WTC11 (cell line): ENCODE measurements around the gene MYH11. TPM values are rescaled to one million over a fixed set of nuclear protein-coding genes. Genes with fewer than 3 reads are reported as not detected.

ENCODE experiments used
- ATAC-seq: fragments of 200-7000 bp; cut with Tn5 transposase; 2 replicates; pipeline ENCODE4 v1.10.0; 2021; ENCODE audit warnings: mild to moderate bottlenecking, moderate library complexity
- CTCF ChIA-PET: fragments of 300-600 bp; sonication (Branson Sonifier 250); formaldehyde crosslinking; loops from one replicate; lab custom pipeline; 2021; ENCODE audit warnings: antibody characterized with exemption; lab: Charles Lee
- POLR2A ChIA-PET: fragments of 350-600 bp; sonication (Branson Sonifier 250); formaldehyde crosslinking; loops from one replicate; lab custom pipeline; 2021; ENCODE audit warnings: antibody characterized with exemption; lab: Charles Lee
- DNase-seq: peaks from one replicate; pipeline ENCODE4 v3.0.0; 2021; ENCODE audit warnings: low spot score
- H3K27ac Mint-ChIP-seq: 2 replicates; pipeline ENCODE4 v1.8.0; 2021; ENCODE audit warnings: mixed read lengths
- H3K27me3 Mint-ChIP-seq: 2 replicates; pipeline ENCODE4 v1.8.0; 2021; ENCODE audit warnings: low read depth, mild to moderate bottlenecking, moderate library complexity, mixed read lengths
- H3K36me3 Mint-ChIP-seq: 2 replicates; pipeline ENCODE4 v1.8.0; 2021; ENCODE audit warnings: mixed read lengths
- H3K4me1 Mint-ChIP-seq: 2 replicates; pipeline ENCODE4 v1.8.0; 2022; ENCODE audit warnings: mixed read lengths
- H3K4me3 Mint-ChIP-seq: 2 replicates; pipeline ENCODE4 v1.8.0; 2021; ENCODE audit warnings: mild to moderate bottlenecking, moderate library complexity, mixed read lengths
- H3K9me3 Mint-ChIP-seq: 2 replicates; pipeline ENCODE4 v1.8.0; 2021; ENCODE audit warnings: mixed read lengths
- ATF2 ChIP-seq: sonication (generic); formaldehyde crosslinking; IDR thresholded peaks from 2 replicates; pipeline ENCODE4 v1.8.1; 2022; ENCODE audit warnings: low read depth, missing genetic modification reagents, borderline replicate concordance
- E2F1 ChIP-seq: sonication (generic); formaldehyde crosslinking; IDR thresholded peaks from 2 replicates; pipeline ENCODE4 v1.8.0; 2022; ENCODE audit warnings: mild to moderate bottlenecking, missing genetic modification reagents
- GABPB1 ChIP-seq: sonication (generic); formaldehyde crosslinking; IDR thresholded peaks from 2 replicates; pipeline ENCODE4 v1.8.1; 2023; ENCODE audit warnings: mild to moderate bottlenecking, missing genetic modification reagents
- HMGXB4 ChIP-seq: sonication (generic); formaldehyde crosslinking; IDR thresholded peaks from 2 replicates; pipeline ENCODE4 v1.8.1; 2023; ENCODE audit warnings: mild to moderate bottlenecking, moderate library complexity, missing genetic modification reagents
- NFATC4 ChIP-seq: fragments of 250-450 bp; sonication (Bioruptor Pico); IDR thresholded peaks from 2 replicates; pipeline ENCODE4 v1.9.0; 2021; ENCODE audit warnings: mild to moderate bottlenecking
- NFYB ChIP-seq: sonication (generic); formaldehyde crosslinking; conservative IDR thresholded peaks from 2 replicates; pipeline ENCODE4 v1.8.0; 2022; ENCODE audit warnings: low read depth, missing genetic modification reagents
- SP1 ChIP-seq: sonication (generic); formaldehyde crosslinking; conservative IDR thresholded peaks from 2 replicates; pipeline ENCODE4 v1.8.1; 2022; ENCODE audit warnings: missing genetic modification reagents
- ZMAT4 ChIP-seq: fragments of 250-450 bp; sonication (Bioruptor Pico); IDR thresholded peaks from 2 replicates; pipeline ENCODE4 v1.9.0; 2021; ENCODE audit warnings: mild to moderate bottlenecking
- ZNF317 ChIP-seq: sonication (generic); formaldehyde crosslinking; IDR thresholded peaks from 2 replicates; pipeline ENCODE4 v1.8.1; 2023; ENCODE audit warnings: low read depth, mild to moderate bottlenecking, moderate library complexity, missing genetic modification reagents, borderline replicate concordance
- ZNF423 ChIP-seq: fragments of 250-450 bp; sonication (Bioruptor Pico); IDR thresholded peaks from 2 replicates; pipeline ENCODE4 v2.1.2; 2022; ENCODE audit warnings: mild to moderate bottlenecking, moderate library complexity
- total RNA-seq: library from RNA; stranded (reverse); gene quantifications from 3 replicates; pipeline ENCODE4 v1.2.3, GENCODE V29; 2021
- TF ChIP-seq, protein P1 (sequence below): fragments of 200-600 bp; IDR thresholded peaks from 2 replicates; pipeline ENCODE4 v1.8.0; 2022; ENCODE audit warnings: antibody characterized with exemption
- TF ChIP-seq, protein P2 (sequence below): sonication (generic); formaldehyde crosslinking; IDR thresholded peaks from 2 replicates; pipeline ENCODE4 v1.8.0; 2022; ENCODE audit warnings: missing genetic modification reagents
- TF ChIP-seq, protein P3 (sequence below): sonication (generic); formaldehyde crosslinking; IDR thresholded peaks from 2 replicates; pipeline ENCODE4 v1.8.0; 2022; ENCODE audit warnings: mild to moderate bottlenecking, missing genetic modification reagents
- TF ChIP-seq, protein P4 (sequence below): sonication (generic); formaldehyde crosslinking; IDR thresholded peaks from 2 replicates; pipeline ENCODE4 v1.8.0; 2022; ENCODE audit warnings: mild to moderate bottlenecking, missing genetic modification reagents

MYH11 gene
- total RNA-seq, 1 experiment from 2014 or later = 0.74 TPM

GRCh38 chr16:15705064-15705565, 151.7 kb downstream of the MYH11 start:
- no peak overlapping the region for H3K4me3 Mint-ChIP-seq
- no peak for TF ChIP-seq ZNF317 (CRISPR knock-in tag)
- TF ChIP-seq SP1 = no peak
- TF ChIP-seq, all 79 proteins: peak for 0
- peaks cover 9% of the 10 kb centered on the region; the same call in 1 of the 2 replicates for H3K36me3 Mint-ChIP-seq
- no peaks in the 10 kb centered on the region for H3K9me3 Mint-ChIP-seq
- no peak overlapping the region for H3K27ac Mint-ChIP-seq
- H3K27me3 Mint-ChIP-seq = no peaks in the 10 kb centered on the region
- ATAC-seq (no peak), DNase-seq (no peak)
- no peaks in the 10 kb centered on the region for H3K4me1 Mint-ChIP-seq
- POLR2A ChIA-PET = no interaction called here
- CTCF ChIA-PET = interaction anchor here (1.0 to 1.5 kb wide), 3 partner anchors 9 to 23 kb away, joined by 4 to 5 read pairs (median 4); no protein-coding TSS in a partner anchor

DNA sequence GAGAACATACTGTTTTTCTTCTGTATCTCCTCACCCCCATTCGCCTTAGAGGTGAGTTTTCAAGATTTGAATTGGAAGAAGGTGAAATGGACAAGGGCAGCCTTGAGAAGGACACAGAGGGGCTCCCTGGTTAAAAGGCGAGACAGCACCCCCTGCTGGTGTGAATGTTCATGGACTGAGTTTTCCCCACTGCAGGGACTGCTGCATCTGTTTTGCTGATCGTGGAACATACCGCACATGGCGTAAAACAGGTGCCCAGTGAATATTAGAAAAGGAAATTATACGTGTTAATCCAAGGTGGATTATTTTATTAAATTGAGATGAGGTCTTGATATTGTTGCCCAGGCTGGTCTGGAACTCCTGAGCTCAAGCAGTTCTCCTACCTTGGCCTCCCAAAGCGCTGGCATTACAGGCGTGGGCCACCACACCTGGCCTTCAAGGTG, 152.3 kb downstream of the MYH11 start:
- no peaks in the 10 kb centered on the region for H3K9me3 Mint-ChIP-seq
- ATAC-seq = peak; percentile 81
- TF ChIP-seq, protein P1, sequence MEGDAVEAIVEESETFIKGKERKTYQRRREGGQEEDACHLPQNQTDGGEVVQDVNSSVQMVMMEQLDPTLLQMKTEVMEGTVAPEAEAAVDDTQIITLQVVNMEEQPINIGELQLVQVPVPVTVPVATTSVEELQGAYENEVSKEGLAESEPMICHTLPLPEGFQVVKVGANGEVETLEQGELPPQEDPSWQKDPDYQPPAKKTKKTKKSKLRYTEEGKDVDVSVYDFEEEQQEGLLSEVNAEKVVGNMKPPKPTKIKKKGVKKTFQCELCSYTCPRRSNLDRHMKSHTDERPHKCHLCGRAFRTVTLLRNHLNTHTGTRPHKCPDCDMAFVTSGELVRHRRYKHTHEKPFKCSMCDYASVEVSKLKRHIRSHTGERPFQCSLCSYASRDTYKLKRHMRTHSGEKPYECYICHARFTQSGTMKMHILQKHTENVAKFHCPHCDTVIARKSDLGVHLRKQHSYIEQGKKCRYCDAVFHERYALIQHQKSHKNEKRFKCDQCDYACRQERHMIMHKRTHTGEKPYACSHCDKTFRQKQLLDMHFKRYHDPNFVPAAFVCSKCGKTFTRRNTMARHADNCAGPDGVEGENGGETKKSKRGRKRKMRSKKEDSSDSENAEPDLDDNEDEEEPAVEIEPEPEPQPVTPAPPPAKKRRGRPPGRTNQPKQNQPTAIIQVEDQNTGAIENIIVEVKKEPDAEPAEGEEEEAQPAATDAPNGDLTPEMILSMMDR = peak; percentile 65
- peak; percentile 56 for TF ChIP-seq GABPB1 (CRISPR knock-in tag)
- TF ChIP-seq, protein P2, sequence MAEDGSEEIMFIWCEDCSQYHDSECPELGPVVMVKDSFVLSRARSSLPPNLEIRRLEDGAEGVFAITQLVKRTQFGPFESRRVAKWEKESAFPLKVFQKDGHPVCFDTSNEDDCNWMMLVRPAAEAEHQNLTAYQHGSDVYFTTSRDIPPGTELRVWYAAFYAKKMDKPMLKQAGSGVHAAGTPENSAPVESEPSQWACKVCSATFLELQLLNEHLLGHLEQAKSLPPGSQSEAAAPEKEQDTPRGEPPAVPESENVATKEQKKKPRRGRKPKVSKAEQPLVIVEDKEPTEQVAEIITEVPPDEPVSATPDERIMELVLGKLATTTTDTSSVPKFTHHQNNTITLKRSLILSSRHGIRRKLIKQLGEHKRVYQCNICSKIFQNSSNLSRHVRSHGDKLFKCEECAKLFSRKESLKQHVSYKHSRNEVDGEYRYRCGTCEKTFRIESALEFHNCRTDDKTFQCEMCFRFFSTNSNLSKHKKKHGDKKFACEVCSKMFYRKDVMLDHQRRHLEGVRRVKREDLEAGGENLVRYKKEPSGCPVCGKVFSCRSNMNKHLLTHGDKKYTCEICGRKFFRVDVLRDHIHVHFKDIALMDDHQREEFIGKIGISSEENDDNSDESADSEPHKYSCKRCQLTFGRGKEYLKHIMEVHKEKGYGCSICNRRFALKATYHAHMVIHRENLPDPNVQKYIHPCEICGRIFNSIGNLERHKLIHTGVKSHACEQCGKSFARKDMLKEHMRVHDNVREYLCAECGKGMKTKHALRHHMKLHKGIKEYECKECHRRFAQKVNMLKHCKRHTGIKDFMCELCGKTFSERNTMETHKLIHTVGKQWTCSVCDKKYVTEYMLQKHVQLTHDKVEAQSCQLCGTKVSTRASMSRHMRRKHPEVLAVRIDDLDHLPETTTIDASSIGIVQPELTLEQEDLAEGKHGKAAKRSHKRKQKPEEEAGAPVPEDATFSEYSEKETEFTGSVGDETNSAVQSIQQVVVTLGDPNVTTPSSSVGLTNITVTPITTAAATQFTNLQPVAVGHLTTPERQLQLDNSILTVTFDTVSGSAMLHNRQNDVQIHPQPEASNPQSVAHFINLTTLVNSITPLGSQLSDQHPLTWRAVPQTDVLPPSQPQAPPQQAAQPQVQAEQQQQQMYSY (CRISPR knock-in tag) = no peak
- no peaks in the 10 kb centered on the region for H3K27me3 Mint-ChIP-seq
- no peak overlapping the region for H3K4me3 Mint-ChIP-seq
- H3K4me1 Mint-ChIP-seq = no peaks in the 10 kb centered on the region
- ChIA-PET CTCF (interaction anchor here (1.0 to 1.5 kb wide), 4 partner anchors 8 to 22 kb away, joined by 3 to 5 read pairs (median 4); no protein-coding TSS in a partner anchor), POLR2A (no interaction called here)
- no peak overlapping the region for H3K27ac Mint-ChIP-seq
- peaks cover 14% of the 10 kb centered on the region for H3K36me3 Mint-ChIP-seq
- DNase-seq = peak; percentile 90

GRCh38 chr16:15703029-15703736, 153.6 kb downstream of the MYH11 start:
- Mint-ChIP-seq H3K36me3 (peaks cover 22% of the 10 kb centered on the region), H3K4me3 (no peak overlapping the region), H3K9me3 (no peaks in the 10 kb centered on the region), H3K27me3 (no peaks in the 10 kb centered on the region), H3K27ac (peak overlapping the region; percentile 71), H3K4me1 (no peaks in the 10 kb centered on the region)
- ChIA-PET CTCF (no interaction called here), POLR2A (no interaction called here)
- ATAC-seq = no peak
- no peak for DNase-seq
- TF ChIP-seq ZMAT4 (CRISPR knock-in tag) = no peak
- TF ChIP-seq NFATC4 (CRISPR knock-in tag) = no peak
- TF ChIP-seq, protein P3, sequence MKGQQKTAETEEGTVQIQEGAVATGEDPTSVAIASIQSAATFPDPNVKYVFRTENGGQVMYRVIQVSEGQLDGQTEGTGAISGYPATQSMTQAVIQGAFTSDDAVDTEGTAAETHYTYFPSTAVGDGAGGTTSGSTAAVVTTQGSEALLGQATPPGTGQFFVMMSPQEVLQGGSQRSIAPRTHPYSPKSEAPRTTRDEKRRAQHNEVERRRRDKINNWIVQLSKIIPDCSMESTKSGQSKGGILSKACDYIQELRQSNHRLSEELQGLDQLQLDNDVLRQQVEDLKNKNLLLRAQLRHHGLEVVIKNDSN (CRISPR knock-in tag) = no peak
- no peak for TF ChIP-seq ZNF423 (CRISPR knock-in tag)
- no peak for TF ChIP-seq NFYB
- TF ChIP-seq ATF2 (CRISPR knock-in tag) = no peak
- TF ChIP-seq, protein P4, sequence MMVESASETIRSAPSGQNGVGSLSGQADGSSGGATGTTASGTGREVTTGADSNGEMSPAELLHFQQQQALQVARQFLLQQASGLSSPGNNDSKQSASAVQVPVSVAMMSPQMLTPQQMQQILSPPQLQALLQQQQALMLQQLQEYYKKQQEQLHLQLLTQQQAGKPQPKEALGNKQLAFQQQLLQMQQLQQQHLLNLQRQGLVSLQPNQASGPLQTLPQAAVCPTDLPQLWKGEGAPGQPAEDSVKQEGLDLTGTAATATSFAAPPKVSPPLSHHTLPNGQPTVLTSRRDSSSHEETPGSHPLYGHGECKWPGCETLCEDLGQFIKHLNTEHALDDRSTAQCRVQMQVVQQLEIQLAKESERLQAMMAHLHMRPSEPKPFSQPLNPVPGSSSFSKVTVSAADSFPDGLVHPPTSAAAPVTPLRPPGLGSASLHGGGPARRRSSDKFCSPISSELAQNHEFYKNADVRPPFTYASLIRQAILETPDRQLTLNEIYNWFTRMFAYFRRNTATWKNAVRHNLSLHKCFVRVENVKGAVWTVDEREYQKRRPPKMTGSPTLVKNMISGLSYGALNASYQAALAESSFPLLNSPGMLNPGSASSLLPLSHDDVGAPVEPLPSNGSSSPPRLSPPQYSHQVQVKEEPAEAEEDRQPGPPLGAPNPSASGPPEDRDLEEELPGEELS = no peak
- no peak for TF ChIP-seq HMGXB4 (CRISPR knock-in tag)
- TF ChIP-seq E2F1 (CRISPR knock-in tag) = no peak
